Parathyroid adenoma (tissue), 2 donors: ENCODE measurements around the gene C1RL.
"Not testable (repeated sequence)": the region's sequence is repeated elsewhere in the genome, so short reads cannot be mapped to it uniquely, and the experiment has no call there.

Experiments used
- H2AFZ ChIP-seq: fragments of 300-600 bp; sonication (generic); one replicate; pipeline ENCODE4 v1.7.0; 2017; ENCODE audit warnings: antibody characterized with exemption, mild to moderate bottlenecking
- H3K27ac ChIP-seq: fragments of 300-600 bp; sonication (generic); one replicate; pipeline ENCODE4 v1.7.0; 2017
- H3K27me3 ChIP-seq: fragments of 300-600 bp; sonication (generic); one replicate; pipeline ENCODE4 v1.7.0; 2017; ENCODE audit warnings: low read length; ENCODE audit not compliant: control insufficient read depth, insufficient read depth
- H3K36me3 ChIP-seq: fragments of 300-600 bp; sonication (generic); one replicate; pipeline ENCODE4 v1.7.0; 2017; ENCODE audit warnings: low read length; ENCODE audit not compliant: control insufficient read depth, insufficient read depth
- H3K4me1 ChIP-seq: fragments of 300-600 bp; sonication (generic); one replicate; pipeline ENCODE4 v1.7.0; 2017; ENCODE audit warnings: control low read depth
- H3K4me2 ChIP-seq: fragments of 300-600 bp; sonication (generic); one replicate; pipeline ENCODE4 v1.7.0; 2017; ENCODE audit warnings: low read length
- H3K4me3 ChIP-seq: fragments of 300-600 bp; sonication (generic); one replicate; pipeline ENCODE4 v1.7.0; 2017; ENCODE audit warnings: low read depth, low read length
- H3K79me2 ChIP-seq: fragments of 300-600 bp; sonication (generic); one replicate; pipeline ENCODE4 v1.7.0; 2017; ENCODE audit warnings: control low read depth
- H3K9ac ChIP-seq: fragments of 300-600 bp; sonication (generic); one replicate; pipeline ENCODE4 v1.7.0; 2017; ENCODE audit warnings: mild to moderate bottlenecking
- H3K9me3 ChIP-seq: fragments of 300-600 bp; sonication (generic); one replicate; pipeline ENCODE4 v1.7.0; 2017; ENCODE audit warnings: low read length; ENCODE audit not compliant: control insufficient read depth
- CTCF ChIP-seq: fragments of 300-600 bp; sonication (generic); IDR thresholded peaks from one replicate; pipeline ENCODE4 v1.7.0; 2017; ENCODE audit warnings: antibody characterized with exemption, mild to moderate bottlenecking
- donor health status: primary hyperparathyroidism.

The C1RL gene

GRCh38 chr12:7112041-7112440 is 3.0 kb upstream of the C1RL start:
- Histone ChIP-seq H2AFZ (no peak overlapping the region), H3K27ac (no peak overlapping the region), H3K9ac (no peak overlapping the region), H3K4me2 (no peak overlapping the region), H3K4me3 (no peak overlapping the region), H3K79me2 (peaks cover 2% of the 10 kb centered on the region), H3K4me1 (peaks cover 4% of the 10 kb centered on the region), H3K9me3 (no peaks in the 10 kb centered on the region), H3K27me3 (no peaks in the 10 kb centered on the region), H3K36me3 (no peaks in the 10 kb centered on the region)
- no peak for TF ChIP-seq CTCF

- Histone ChIP-seq H3K4me2 (no peak overlapping the region), H3K27ac (no peak overlapping the region), H3K79me2 (peaks cover 4% of the 10 kb centered on the region), H3K4me1 (peaks cover 4% of the 10 kb centered on the region), H3K9me3 (peaks cover 2% of the 10 kb centered on the region), H3K9ac (no peak overlapping the region), H3K27me3 (no peaks in the 10 kb centered on the region), H3K4me3 (no peak overlapping the region), H2AFZ (no peak overlapping the region), H3K36me3 (no peaks in the 10 kb centered on the region)
- no peak for TF ChIP-seq CTCF
Measured at GRCh38 chr12:7110661-7111060, 1.6 kb upstream of the C1RL start.

- H3K27ac ChIP-seq = peak overlapping the region; percentile 91
- peak overlapping the region; percentile 86 for H2AFZ ChIP-seq
- peaks cover 4% of the 10 kb centered on the region for H3K4me1 ChIP-seq
- H3K79me2 ChIP-seq = peaks cover 4% of the 10 kb centered on the region
- H3K4me2 ChIP-seq = peak overlapping the region; percentile 56
- H3K9me3 ChIP-seq = peaks cover 2% of the 10 kb centered on the region
- H3K27me3 ChIP-seq = no peaks in the 10 kb centered on the region
- no peak for TF ChIP-seq CTCF
- no peak overlapping the region for H3K4me3 ChIP-seq
- no peak overlapping the region for H3K9ac ChIP-seq
- H3K36me3 ChIP-seq = no peaks in the 10 kb centered on the region
Measured at GRCh38 chr12:7109572-7109920, 532 bp upstream of the C1RL start.

- Histone ChIP-seq H3K9me3 (peaks cover 2% of the 10 kb centered on the region), H3K4me3 (peak overlapping the region; percentile 71), H3K79me2 (peaks cover 4% of the 10 kb centered on the region), H2AFZ (peak overlapping the region; percentile 97), H3K27ac (peak overlapping the region; percentile 91), H3K27me3 (no peaks in the 10 kb centered on the region), H3K4me2 (peak overlapping the region; percentile 97), H3K36me3 (no peaks in the 10 kb centered on the region), H3K4me1 (peaks cover 4% of the 10 kb centered on the region), H3K9ac (peak overlapping the region; percentile 49)
- no peak for TF ChIP-seq CTCF
Measured at GRCh38 chr12:7108003-7108795, 815 bp downstream of the C1RL start.

GRCh38 chr12:7107636-7108002 is 1.4 kb downstream of the C1RL start:
- Histone ChIP-seq H3K4me1 (peaks cover 4% of the 10 kb centered on the region), H3K36me3 (no peaks in the 10 kb centered on the region), H2AFZ (peak overlapping the region; percentile 97), H3K9me3 (peaks cover 2% of the 10 kb centered on the region), H3K4me2 (peak overlapping the region; percentile 97), H3K9ac (no peak overlapping the region), H3K4me3 (peak overlapping the region; percentile 71), H3K27ac (peak overlapping the region; percentile 91), H3K79me2 (peaks cover 4% of the 10 kb centered on the region), H3K27me3 (no peaks in the 10 kb centered on the region)
- no peak for TF ChIP-seq CTCF

- H3K9ac ChIP-seq, H2AFZ ChIP-seq, H3K79me2 ChIP-seq, H3K4me3 ChIP-seq, H3K4me1 ChIP-seq, H3K36me3 ChIP-seq, H3K9me3 ChIP-seq, H3K27me3 ChIP-seq, H3K27ac ChIP-seq, H3K4me2 ChIP-seq: not testable (repeated sequence)
Measured at GRCh38 chr12:7107181-7107580, 1.8 kb downstream of the C1RL start.
